GM21717 (cell line): ENCODE results near the gene CIROP.

ENCODE experiments used
- ATAC-seq: cut with Tn5 transposase; IDR thresholded peaks from one replicate; pipeline ENCODE4 v1.9.1; 2021; ENCODE audit warnings: mild to moderate bottlenecking, moderate library complexity; ENCODE audit not compliant: unreplicated experiment

Gene CIROP

GRCh38 chr14:23052182-23052623 is 52.6 kb downstream of the CIROP start:
- no peak for ATAC-seq

- ATAC-seq = no peak
Measured at GRCh38 chr14:23051141-23052057, 53.4 kb downstream of the CIROP start.
